Measurements from ENCODE around the gene LIX1.

The LIX1 gene

GRCh38 chr5:97074859-97075489, 67.4 kb downstream of the LIX1 start:
- no peak for DNase-seq (ENCODE audit: low read depth in 2 of 2)

DNA sequence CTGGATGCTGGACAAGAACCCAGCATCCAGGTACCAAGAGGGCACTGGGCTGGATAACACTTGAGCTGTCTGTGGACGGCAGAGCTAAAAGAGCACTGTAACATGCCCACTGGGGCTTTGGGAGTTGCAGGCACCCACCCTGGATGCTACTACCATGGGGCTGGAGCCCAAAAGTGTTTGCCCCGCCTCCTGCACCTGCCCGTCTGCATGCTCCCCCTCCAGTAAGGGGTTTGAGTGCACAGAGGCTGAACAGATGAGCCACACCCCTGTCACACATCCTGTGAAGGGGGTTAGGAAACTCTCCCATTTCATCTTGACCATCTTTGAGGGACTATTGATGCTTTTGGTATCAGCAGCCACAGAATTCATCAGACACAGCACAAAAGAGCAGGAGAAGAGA, 69.0 kb downstream of the LIX1 start:
- no peak for DNase-seq (ENCODE audit: low read depth in 2 of 2)

GRCh38 chr5:97072696-97073095, 69.7 kb downstream of the LIX1 start:
- no peak for DNase-seq (ENCODE audit: low read depth in 2 of 2)

GRCh38 chr5:97071993-97072392, 70.4 kb downstream of the LIX1 start:
- DNase-seq (ENCODE audit: low read depth in 2 of 2), result no peak

GRCh38 chr5:97071101-97071500, 71.3 kb downstream of the LIX1 start:
- no peak for DNase-seq (ENCODE audit: low read depth in 2 of 2)

DNA sequence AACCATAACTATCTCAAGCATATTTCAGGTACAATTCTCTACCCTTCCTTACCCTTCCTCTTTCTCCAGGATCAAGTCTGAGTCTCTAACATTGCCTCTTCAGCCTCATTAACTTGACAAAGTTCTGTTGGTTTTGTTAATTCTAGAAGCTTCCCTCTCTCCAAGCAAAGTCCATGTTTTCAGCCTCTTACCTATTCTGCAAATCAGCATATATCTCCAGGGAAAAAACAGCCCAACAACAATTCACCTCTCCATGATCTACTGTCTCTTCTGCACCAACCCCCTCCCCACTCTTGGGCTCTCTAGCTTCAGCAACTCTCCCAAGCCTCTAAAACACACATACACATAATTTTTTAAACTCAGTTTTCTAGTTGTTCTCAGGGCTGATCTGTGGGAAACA, 72.2 kb downstream of the LIX1 start:
- DNase-seq (ENCODE audit: low read depth in 2 of 2), result no peak

- DNase-seq (ENCODE audit: low read depth in 2 of 2), result no peak
Measured at GRCh38 chr5:97067296-97067850, 75.0 kb downstream of the LIX1 start.

DNA sequence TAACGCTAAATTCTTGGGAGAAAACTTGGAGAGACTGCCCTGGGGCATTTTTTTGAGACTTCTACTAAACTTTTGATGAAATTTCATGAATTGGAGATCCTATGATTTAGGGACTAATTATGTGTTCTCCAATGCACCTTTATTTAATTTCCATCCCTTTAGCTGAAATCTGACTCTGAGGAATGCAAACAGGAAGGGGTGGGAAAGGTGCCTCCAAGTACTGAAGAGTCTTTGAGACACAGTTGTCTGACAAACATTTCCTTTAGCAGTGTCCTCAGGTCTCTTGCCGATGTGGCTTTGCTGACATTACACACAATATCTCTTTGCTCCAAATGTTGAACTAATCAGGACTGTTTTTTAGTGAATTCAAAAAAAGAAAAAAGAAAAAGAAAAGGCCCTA, 76.9 kb downstream of the LIX1 start:
- DNase-seq (ENCODE audit: low read depth in 2 of 2), result no peak

DNA sequence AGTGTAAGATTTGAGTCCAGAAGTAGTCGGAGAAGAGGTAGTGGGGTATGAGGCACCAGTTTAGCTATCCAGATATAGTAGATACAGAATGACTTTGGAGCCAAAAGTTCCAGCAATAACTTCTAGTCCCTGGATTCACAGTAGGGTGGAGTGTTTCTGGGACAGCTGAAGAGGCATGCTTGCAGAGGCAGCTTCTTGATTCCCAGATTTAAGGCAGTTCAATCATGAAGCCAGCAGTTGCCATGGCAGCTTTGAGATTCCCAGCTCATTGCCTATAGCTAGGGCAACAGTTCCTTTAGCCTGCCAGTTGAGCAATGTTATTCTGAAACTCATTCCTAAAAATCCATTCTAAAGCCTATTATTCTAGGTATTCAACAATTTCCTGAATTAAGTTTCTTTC, 79.2 kb downstream of the LIX1 start:
- no peak for DNase-seq (ENCODE audit: low read depth in 2 of 2)

DNA sequence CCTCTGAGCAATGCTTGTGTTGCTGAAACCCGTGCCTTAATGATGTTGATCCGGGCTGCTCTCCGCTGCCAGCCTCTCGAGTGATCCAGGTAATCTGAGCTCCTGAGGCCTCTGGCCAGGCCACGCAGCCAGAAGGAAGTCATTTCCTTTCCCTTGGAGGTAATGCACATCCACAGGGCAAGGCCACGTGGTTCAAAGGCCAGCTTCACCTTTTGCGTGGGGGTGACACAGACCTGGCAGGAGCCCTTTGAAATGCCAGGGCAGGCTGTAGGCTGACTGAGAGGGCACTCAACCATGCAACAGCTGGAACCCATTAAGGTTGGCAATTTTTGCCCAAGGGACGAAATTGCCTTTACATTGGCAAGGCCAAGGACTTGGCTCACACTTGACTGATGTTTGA, 80.4 kb downstream of the LIX1 start:
- no peak for DNase-seq (ENCODE audit: low read depth in 2 of 2)

DNA sequence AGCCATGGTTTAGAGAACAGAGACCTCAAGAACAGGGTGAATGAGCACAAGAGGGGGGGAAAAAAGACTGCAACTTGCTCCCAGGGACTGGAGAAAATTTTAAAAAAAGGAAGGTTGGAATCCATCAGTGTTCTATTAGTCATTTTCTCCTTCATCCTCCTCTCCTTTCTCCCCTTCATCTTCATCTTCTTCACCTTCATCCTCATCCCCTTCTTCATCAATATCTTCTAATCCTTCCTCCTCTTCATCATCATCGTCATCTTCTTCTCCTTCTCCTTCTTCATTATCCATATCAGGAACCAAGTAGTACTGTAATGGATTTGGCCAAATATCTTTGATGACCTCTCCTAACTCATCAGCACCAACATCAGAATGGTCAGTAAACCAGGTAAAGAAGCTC, 86.1 kb downstream of the LIX1 start:
- no peak for DNase-seq (ENCODE audit: low read depth in 2 of 2)

DNA sequence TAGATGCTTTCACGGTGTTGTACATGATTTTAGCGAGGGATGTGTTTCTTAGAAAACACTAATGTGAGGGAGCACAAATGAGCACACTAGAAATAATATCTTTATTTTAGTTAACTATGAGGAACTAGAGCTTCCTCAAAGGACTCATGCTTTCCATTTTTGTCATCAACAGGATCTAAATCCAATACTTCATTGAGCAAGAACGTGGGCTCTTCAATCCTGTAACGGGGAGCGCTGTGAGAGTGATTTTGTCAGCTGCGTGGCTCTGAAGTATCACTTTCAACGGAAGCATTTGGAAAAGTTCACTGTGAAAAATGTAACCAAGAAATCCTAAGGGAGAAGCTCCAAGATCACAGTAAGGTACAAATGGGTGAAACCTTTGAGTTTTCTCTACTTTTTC, 93.2 kb downstream of the LIX1 start:
- DNase-seq (ENCODE audit: low read depth in 2 of 2), result no peak

DNA sequence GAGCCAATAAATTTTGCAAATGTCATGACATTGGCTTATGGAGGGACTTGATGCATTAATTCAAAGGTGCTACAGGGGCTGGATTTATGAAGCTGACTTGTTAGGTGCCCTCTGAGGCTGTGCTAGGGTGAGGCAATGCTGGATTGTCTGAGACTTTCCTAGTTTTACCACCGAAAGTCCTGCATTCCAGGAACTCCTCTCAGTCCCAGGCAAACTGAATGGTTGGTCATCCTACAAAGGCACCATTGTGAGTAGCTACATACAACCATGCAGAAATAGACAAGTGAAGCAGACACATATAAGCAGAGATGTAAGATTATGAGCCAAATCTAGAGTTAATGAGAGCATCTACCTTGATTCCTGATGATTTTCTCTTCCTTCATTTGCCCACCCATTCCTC, 95.3 kb downstream of the LIX1 start:
- DNase-seq (ENCODE audit: low read depth in 2 of 2), result no peak

- no peak for DNase-seq (ENCODE audit: low read depth in 2 of 2)
Measured at GRCh38 chr5:97046270-97046982, 96.0 kb downstream of the LIX1 start.

GRCh38 chr5:97044052-97044451, 98.4 kb downstream of the LIX1 start:
- DNase-seq (ENCODE audit: low read depth in 2 of 2), result no peak

DNA sequence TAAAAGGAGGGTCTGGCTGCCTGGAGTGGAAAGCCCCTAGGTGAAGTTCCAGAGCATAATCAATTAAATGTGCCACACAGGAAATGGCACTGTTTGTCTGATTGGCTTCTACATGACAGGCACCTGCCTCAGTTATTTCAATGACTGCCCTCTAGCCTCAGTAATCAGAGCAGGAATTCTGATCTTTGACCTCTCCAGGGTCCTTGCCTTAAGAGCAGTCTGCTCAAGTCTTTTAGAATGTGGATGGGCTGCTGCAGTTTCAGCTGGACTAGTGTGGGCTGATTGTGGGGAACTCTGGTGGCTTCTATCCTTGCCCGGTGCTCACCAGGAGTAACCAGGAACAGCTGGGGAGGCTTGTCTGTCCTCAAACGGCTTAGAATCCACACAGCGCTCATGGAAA, 98.9 kb downstream of the LIX1 start:
- DNase-seq (ENCODE audit: low read depth in 2 of 2), result no peak

DNA sequence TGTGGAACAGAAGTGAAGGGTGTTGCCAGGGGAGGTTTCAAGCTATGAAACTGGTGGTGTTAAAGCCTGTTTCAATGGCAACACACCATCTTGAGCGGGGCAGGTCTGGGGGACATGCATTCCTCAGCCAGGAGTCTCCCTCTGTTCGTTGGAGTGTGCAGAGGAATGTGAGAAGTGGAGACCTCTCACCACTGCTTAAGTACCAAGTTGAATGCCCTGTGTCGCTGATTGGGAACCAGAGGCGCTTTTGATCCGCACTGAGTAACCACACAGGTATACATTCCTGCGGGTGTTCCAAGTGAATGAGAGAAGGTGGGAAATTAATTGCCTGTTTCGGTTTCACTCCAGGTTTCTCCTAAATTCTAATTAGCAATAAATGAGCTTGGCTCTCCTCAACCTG, 99.4 kb downstream of the LIX1 start:
- DNase-seq (ENCODE audit: low read depth in 2 of 2), result no peak

Data from activated CD4-positive, alpha-beta T cell treated with anti-CD3 and anti-CD28 coated beads for 24 hours (primary cell).